GM12873 (cell line): ENCODE data around the gene EIF2A.

ENCODE experiments used
- CTCF ChIP-seq: IDR thresholded peaks from 2 replicates; pipeline ENCODE4 v1.5.1; 2012; ENCODE audit warnings: low read depth, mild to moderate bottlenecking, moderate library complexity, low read length, control low read depth; ENCODE audit not compliant: insufficient read depth; ENCODE audit errors: missing control alignments

EIF2A gene

GRCh38 chr3:150605998-150606641, 59.5 kb downstream of the EIF2A start:
- TF ChIP-seq CTCF = no peak

GRCh38 chr3:150607267-150608065, 60.9 kb downstream of the EIF2A start:
- TF ChIP-seq CTCF = no peak

- no peak for TF ChIP-seq CTCF
Observed at GRCh38 chr3:150609988-150610387, 63.4 kb downstream of the EIF2A start.

- no peak for TF ChIP-seq CTCF
Observed at GRCh38 chr3:150610785-150611184, 64.2 kb downstream of the EIF2A start.

- no peak for TF ChIP-seq CTCF
Observed at GRCh38 chr3:150611666-150612065, 65.1 kb downstream of the EIF2A start.

GRCh38 chr3:150612494-150612893, 65.9 kb downstream of the EIF2A start:
- no peak for TF ChIP-seq CTCF

- TF ChIP-seq CTCF = no peak
Observed at GRCh38 chr3:150613034-150613433, 66.4 kb downstream of the EIF2A start.
